CD4-positive, alpha-beta T cell treated with Interleukin-21 for 1 hour (primary cell): Measurements from ENCODE around the gene KIF18A.
"Not testable (repeated sequence)": the region's sequence is repeated elsewhere in the genome, so short reads cannot be mapped to it uniquely, and the experiment has no call there.

Experiments used
- DNase-seq: peaks from one replicate; pipeline ENCODE4 v3.0.0-alpha.2; 2020

The KIF18A gene

DNA sequence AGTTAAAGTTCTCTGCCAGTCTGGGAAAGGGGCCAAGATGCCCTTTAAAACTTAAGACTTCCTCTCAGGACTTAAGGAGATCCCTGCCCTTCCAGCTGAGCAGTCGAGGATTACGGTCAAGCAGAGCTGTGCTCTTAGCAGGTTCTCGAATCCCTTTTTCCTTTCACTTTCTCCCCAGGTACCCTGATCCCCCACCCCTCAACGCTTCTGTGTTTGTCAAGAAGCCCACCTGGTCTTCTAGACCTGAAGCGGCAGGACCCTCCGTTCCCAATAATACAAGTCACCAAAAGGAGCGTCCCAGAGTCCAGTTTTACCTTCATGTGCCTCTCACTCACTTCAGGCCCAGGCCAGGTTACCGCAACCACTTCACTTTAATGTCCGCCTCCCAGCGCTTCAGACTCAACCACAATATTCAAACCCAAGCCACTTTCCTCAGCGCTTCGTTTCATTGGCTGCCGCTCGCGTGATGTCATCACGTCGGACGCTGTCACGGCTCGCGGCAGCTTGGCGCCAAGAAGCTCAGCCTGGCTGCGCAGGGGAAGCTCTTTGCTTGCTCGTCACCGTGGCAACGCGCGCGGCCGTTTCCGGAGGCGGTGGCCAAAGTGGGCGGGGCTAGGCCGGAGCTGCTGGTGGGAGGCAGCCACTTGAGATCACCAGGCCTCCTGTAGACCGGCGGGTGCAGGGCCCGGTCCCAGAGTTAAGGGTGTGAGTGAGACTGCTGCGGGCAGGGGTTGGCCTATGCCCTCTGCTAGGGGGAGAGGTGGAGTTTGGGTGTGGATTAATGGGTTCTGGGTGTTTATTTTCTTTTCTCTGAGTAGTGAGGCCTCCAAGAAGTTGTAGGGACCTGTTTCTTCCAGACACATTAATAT, at the start of gene KIF18A, which contains the start of gene METTL15:
Gene KIF18A (minus strand): TSS at position 407 of the 869 bp plus-strand sequence. CDS start 10,209 bp downstream, outside the sequence.
Gene METTL15 (plus strand): TSS at position 639 of the 869 bp plus-strand sequence. CDS start 4,947 bp downstream, outside the sequence.
- DNase-seq, result peak; percentile 98

DNA sequence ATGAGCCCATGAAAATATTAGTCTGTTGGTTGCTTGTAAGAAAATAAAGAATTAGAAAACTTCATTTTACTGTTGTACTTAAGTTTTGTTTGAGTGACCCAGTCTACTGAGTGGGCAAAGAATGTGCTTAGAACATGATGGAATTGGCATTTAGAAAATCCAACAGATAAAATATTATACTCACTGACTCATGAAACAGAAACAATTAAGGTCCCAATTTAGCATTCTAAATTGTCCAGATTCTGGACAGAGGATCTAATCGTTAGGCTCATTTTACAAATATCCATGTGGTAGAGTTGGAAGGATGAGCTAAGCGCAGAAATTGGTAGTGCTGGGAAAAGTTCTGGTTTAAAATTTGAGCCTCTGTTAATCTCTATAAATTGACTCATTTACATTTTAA, 45.6 kb upstream of the KIF18A start:
- no peak for DNase-seq

DNA sequence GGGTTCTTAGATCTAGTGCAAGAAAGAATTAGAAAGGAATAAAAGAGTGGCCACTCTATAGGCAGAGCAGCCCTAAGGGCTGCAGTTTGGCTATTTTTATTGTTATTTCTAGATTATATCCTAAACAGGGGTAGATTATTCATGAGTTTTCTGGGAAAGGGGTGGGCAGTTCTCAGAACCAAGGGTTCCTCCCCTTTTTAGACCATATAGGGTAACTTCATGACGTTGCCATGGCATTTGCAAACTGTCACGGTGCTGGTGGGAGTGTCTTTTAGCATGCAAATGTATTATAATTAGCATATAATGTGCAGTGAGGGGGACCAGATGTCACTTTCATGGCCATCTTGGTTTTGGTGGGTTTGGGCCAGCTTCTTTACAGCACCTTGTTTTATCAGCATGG, 44.8 kb upstream of the KIF18A start:
- DNase-seq, result no peak

DNA sequence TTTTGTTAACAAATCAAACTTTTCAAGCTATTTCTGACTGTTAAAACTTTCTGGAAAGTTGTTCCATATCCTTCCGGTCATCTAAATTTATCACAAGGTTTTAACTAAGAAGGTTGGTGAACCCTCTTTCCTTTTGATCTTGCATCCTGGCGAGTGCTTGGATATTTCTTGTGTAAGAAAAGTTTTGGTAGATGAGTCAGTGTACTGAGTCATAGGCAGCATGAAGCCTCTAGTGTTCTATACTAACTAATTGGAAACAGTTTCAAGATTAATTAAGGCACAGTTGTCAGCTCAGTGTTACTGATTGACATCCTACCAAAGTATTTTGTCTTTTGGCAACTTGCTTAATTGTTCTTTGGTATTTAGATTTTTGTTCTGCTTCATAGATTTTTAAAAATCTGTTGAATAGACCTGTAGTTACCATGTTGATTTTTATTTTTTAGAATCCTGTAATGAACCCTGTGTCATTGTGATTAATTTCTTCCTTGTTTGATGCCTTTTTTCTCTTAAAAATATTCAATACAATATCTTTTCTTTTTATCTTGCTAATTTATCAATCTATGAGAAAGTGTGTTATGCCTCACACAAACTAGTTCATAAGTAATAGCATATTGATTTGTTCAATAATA, 38.3 kb upstream of the KIF18A start:
- no peak for DNase-seq

DNA sequence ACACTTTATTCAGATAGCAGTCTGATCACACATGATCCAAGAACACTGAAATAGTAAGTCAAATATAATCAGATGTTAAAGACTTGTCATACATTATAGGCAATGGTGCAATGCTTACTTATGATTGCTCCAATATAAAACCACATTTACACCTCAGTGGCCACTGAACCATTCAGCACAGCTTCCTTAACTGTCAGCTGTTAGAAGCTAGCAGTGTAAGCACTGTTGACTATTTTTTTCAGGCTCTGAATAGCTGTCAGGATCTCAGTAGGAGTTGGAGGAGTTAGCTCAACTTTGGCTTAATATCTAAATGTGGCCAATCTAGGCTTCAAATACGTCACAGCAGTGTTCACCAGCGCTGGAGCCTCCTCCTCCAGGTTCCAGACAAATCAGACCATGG, 36.9 kb upstream of the KIF18A start:
- no peak for DNase-seq

DNA sequence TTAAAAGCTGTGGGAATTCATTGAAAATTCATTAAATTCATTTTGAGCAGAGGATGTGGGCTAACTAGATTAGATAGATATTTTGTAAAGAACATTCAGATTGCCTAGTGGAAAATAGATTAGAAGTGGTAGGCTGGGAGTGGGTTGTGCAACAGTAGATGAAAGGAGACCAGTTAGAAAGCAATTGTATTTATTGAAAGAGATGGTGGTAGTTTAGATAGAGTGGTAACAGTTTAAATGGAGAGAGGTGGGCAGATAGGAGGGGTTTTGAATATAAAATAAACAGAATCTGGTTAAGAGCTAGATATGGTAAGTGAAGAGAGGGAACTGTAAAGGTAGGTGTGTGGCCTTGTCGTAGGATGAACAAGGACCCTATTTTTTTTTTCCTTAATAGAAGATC, 34.8 kb upstream of the KIF18A start:
- DNase-seq, result no peak

DNA sequence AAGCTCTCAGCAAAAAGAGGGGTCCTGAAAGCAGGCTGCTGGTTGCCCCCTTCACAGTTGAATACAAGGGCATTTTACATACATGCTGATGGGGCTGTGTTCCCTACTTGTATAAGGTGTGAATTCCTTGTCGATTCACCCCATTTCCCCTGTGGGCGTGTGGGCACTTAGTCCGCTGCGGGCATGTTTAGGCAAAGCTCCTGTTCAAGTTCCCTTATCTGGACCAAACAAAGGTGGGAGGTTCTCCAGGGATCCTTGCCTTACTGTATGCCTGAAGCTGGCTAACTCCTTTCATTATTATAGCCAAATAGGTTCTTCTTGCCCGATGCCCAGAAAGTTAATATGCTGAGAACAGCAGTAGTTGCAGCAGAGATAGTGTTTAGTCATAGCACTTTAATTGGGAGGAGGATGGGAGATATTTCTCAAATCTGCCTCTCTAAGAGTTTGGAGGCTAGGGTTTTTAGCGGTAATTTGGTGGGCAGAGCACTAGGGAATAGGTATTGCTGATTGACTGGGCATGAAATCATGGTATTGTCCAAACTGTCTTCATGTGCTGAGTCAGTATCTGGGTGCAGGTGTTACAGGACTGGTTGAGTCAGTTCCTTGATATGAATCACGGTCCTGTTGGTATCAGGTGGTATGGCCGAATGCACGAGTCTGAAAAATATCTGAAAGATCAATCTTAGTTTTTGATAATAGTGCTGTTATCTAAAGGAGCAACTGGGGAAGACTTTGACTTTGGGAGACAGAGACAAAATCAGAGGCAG, 32.9 kb upstream of the KIF18A start:
- DNase-seq, result no peak

DNA sequence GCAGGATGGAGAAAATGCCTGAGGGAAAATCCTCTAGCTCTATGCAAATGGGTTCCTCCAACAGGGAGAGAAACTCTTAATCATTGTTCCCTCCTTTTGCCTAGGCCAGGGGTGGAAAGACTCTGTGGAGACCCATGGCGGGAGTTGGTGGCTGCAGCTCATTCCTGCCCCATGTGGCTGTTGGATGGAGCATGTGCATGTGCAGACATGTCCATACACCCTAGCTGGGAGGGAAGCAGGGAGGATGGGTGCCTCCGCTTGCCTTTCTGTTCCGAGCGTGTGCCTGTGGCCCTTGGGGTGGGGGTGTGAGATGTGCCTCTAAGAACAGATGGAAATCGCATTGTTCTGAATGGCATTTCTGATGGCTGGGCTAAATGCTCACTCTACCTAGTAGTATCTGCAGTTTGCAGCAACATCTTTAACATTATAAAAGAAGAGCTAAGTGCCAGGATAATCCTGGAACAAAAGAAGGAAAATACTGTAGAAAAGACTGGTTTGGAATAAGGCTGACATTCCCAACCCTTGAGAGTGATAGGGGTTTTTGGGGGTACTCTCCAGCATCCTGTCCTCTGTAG, 32.0 kb upstream of the KIF18A start:
- DNase-seq, result no peak

DNA sequence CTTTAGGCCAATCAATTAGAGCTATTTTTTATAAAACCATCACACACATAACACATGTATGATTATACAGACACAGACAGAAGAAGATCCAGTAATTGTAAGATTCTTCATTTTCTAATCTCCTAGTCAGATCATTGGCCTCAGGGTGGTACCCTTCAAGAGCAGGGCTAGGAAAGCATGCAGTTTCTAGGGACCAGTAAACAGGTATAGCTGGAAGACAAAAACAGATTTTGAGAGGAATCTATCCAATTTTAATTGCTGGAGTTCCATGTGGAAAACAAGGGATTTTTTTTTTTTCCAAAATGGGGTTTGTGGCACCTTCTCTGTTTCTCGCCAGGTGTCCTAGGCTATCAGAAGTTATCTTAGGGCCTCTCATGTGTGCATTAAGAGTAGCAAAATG, 29.9 kb upstream of the KIF18A start:
- DNase-seq, result no peak

DNA sequence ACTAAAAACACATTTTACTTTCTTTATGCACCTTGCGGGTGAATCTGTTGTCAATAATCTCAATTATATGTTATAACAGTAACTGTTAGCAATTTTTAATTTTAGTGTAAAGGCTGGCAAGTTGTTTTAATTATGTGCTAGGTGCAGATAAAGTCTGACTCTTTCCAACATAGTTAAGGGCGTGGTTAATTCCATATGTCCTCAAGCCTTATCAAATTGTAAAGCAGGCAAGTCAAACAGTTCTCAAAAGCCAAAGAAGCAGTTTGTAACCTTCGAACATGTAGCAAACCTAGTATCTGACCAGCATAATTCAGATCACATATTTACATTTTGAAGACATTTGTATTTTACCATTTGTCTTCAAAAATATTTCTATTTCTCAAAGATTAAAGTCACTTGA, 29.4 kb upstream of the KIF18A start:
- DNase-seq, result no peak

DNA sequence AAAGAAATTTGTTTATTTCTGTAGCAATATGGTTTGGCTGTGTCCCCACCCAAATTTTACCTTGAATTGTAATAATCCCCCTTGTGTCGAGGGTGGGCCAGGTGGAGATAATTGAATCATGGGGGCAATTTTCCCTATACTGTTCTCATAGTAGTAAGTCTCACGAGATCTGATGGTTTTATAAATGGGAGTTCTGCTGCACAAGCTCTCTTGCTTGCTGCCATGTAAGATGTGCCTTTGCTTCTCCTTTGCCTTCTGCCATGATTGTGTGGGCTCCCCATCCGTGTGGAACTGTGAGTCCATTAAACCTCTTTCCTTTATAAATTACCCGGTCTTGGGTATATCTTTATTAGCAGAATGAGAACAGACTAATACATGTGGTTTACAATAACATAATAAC, 28.2 kb upstream of the KIF18A start:
- not testable (repeated sequence) for DNase-seq

DNA sequence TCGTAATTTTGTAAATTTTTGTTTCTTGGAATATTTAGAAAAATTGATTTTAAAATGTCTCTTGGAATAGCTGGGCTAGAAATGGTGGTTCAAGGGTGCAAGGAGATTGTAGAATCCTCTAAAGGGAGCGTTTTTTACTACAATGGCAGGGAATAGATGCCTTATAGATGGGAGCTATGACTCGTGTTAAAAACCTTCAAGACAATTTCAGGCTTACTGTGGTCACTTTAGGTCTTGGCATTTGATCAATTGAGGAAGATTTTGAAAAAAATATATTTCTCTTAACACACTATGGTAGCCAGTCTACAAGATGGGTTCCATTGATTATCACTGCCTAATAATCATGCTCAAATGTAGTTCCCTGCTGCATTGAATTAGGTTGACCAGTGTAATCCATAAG, 25.2 kb upstream of the KIF18A start:
- DNase-seq, result no peak

DNA sequence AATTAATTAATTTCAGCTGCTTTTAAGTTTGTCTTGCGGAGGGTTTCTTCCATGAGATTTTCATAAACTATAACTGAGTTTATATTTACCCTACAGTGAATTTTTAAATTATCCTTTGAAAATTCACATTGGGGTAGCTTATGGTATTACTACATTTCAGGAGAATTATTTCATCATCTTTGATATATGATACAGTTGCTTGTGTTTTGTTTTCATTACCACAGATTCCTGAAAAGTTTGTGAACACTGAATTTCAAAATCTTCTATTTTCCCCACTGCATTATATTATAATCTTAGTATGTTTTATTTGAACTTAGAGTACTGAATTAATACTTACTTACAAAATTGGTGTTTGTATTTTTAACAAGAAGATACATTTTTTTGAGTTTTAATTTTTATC, 24.6 kb upstream of the KIF18A start:
- no peak for DNase-seq

DNA sequence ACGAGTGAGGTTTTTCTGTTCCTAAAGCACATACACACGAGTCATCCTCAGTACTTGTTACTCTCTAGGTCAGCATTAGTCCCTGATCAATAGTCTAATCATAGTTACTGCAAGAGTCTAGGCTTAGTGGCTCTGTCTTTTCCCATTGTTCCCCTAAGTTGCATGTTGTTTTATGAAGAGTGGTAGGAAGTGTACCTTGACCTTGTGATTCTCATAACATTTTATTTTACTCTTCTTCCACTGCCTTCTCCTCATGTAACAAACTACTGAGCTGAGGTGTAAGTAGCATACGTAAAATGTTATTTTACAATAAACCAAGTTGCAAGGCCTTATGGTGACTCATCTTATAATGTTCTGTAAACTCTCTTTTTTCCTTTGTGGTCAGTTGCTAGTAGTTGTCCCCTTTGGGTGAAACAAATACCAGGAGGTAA, 15.2 kb upstream of the KIF18A start:
- DNase-seq, result no peak

DNA sequence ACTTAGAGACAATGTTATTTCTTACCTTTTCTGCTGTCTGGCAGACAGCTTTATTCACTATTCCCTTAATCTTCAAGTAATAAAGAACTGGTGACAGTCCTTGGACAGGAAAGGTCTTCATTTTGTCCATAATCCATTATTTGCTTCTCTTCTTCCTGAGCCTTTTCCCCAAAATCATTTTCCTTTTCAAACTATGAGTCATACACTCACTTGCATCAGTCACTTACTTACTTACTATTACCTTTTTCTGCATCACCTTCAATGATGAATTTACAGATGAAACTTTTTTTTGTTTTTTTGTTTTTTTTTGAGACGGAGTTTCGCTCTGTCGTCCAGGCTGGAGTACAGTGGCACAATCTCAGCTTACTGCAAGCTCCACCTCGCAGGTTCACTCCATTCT, 9.8 kb upstream of the KIF18A start:
- DNase-seq, result no peak

DNA sequence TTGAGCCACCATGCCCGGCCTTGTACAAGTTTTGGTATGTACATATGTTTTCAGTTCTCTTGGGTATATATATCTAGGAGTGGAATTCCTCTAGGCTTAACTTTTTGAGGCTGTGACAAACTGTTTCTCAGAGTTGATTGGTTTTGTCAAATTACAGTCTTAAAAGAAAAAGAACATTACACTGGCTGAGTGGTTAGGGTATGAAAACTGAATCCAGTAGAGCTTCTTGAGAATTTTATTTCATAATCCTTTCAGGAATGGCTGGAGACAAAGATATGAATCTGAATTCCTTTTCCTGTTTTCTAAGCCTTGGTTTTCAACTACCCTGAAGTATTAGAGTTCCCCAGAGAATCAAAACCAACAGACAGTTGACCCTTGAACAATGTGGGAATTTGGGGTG, 6.8 kb upstream of the KIF18A start:
- DNase-seq, result no peak

DNA sequence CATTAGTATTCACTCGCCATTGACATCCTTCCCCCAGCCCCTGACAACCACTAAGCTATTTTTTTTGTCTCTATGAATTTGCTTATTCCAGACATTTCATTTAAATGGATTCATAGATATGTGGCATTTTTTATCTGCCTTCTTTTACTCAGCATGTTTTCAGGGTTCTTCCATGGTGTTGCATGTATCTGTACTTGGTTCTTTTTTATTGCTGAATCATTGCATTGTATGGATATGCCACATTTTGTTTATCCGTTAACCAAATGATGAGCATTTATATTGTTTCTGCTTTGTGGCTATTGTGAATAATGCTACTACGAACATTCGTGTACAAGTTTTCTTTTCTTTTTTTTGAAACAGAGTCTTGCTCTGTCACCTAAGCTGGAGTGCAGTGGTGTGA, 6.2 kb upstream of the KIF18A start:
- no peak for DNase-seq

DNA sequence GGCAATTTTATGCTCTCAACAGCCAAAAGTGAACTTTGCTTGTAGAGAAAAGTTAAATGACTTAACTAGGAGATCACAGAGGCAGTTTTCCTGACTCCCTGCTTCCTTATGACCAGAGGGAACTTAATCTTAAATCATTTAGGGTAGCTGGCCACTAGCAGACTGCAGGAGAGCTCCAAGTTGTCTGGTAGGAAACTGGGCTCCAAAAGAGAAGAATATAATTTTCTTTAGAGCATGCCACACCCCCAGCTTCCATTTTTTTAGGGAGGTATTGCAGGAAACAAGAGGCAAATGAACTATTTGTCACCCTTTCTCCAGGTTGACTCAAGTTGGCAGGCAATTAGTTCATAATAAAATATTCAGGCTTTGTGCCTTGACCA, 2.9 kb upstream of the KIF18A start:
- DNase-seq, result no peak

DNA sequence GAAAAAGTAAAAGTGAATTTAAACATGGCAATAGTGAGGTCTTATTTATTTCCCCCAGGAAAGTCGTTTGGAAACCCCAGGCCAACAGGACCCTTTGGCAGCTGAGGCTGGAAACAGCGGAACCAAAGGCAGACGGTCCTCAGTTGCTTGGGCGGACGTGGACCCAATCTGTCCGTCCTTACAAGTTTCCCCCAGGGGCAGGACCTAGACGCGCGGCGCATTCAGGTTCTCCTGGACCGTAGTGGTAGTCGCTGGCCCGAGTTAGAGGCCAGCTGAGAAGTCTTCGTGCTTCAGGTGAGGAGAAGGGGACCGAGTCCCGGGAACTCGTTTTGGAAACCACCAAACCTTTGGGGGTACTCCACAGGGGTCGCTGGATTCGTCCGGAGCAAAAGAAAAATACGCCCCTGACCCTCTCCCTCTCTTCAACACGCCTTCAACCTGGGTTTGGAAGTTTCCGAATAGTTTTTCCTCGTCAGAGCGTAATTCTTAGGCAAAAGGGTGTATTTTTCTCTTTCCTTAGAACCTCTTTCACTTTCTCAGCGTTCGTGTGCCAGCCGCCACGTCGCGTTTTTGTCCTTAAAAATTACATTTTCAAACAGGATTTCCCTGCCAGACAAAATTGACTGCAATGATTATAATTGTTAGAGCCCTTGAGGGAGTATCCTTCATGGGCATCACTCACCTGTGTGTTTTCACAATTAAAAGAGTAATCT, 2.3 kb upstream of the KIF18A start:
- peak; percentile 68 for DNase-seq

DNA sequence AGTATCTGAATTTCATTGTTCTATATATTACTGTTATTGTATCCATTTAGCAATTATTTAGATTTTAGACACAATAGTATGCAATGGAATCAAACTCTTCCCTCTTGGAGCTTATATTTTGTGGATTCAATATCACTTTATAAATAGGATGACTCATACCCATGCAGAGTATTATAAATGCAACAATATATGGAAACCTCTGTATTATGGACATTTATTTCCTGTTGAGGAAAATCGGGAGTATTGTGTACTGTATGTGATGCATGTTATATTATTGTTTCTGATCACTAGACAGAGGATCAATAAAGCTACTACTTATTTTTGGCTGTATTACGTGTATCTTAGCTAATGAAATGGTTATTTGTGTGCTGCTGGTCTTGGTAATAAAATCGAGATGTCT, 1.0 kb upstream of the KIF18A start:
- no peak for DNase-seq

DNA sequence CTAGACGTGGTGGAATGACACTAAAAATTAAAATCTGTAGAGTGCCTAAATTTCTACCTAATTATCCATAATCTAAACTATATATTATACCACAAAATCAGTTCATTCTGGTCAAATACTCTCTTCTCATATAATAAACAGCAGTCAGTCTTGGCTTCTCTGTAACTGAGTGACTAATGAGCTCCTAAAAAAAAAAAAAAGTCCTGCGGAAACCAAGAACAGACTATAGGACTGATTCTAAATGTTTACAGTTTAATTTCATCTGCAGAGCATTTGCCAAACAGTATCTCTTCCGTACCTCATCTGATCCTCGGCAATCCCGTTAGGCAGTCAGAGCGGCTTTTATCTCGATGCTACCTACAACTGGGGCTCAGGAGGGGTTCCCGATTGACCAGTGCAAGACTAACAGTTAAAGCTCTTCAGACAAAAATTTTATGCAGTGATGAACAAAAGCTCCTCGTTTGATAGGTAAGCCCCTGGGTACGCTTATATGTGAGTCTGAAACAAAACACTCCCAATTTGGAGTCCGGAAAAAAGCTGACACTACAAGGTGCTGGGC, 686 bp downstream of the KIF18A start:
- peak; percentile 29 for DNase-seq

DNA sequence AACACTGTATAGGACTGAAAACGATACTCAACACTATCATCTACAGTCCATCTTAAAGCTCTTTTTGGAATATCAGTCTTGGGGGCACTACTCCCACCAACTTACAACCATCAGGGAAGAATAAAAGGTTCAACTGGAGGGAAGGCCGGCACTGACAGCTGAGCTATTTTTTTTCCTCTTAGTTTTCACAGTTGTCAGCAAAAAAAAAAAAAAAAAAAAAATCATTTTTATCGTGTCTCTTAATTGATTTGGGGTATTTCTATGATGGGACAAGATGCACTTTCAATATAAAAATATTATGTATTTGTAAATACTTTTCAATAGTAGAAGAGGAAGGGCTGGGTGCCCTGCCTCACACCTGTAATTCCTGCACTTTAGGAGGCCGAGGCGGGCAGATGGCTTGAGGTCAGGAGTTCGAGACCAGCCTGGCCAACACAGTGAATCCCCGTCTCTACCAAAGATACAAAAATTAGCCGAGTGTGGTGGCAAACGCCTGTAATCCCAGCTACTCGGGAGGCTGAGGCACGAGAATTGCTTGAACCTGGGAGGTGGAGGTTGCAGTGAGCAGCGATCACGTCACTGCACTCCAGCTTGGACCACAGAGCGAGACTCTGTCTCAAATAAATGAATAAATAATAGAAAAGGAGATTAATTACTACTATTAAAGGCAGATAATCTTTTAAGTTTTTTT, 1.5 kb downstream of the KIF18A start:
- no peak for DNase-seq
